LNCAP (cell line): ENCODE measurements around the gene C8B.

Experiments
- CTCF ChIP-seq: fragments of 450-650 bp; IDR thresholded peaks from 2 replicates; pipeline ENCODE4 v1.5.1; 2017; ENCODE audit warnings: mild to moderate bottlenecking

C8B gene

GRCh38 chr1:56898005-56898373 is 67.8 kb downstream of the C8B start:
- no peak for TF ChIP-seq CTCF

GRCh38 chr1:56897150-56898004 is 68.4 kb downstream of the C8B start:
- TF ChIP-seq CTCF: no peak

- TF ChIP-seq CTCF: no peak
Observed at GRCh38 chr1:56894014-56894413, 71.8 kb downstream of the C8B start.

GRCh38 chr1:56890229-56890628 is 75.6 kb downstream of the C8B start:
- no peak for TF ChIP-seq CTCF

- TF ChIP-seq CTCF: no peak
Observed at GRCh38 chr1:56881417-56881816, 84.4 kb downstream of the C8B start.

- TF ChIP-seq CTCF: no peak
Observed at GRCh38 chr1:56880774-56881173, 85.0 kb downstream of the C8B start.
